ENCODE measurements around the gene ZNF860.

Gene ZNF860

GRCh38 chr3:31981206-31982181, at the start of gene ZNF860, which contains the start of gene OSBPL10:
ZNF860 (plus strand) TSS chr3:31981750; CDS start chr3:31989080, 7,330 bp downstream.
OSBPL10 (minus strand) TSS chr3:31981262; CDS start chr3:31981179, 83 bp downstream.
- no peak for TF ChIP-seq CTCF (IDR thresholded peaks at IDR 0.05; ENCODE audit: low read depth, low read length)
- H3K4me3 ChIP-seq (ENCODE audit: low read depth, low read length) = peak within 1 kb of the TSS; percentile 79

GRCh38 chr3:31932990-31933389, 48.6 kb upstream of the ZNF860 start:
- no peak for TF ChIP-seq CTCF (IDR thresholded peaks at IDR 0.05; ENCODE audit: low read depth, low read length)
- H3K4me3 ChIP-seq (ENCODE audit: low read depth, low read length) = no peak overlapping the region

- TF ChIP-seq CTCF (IDR thresholded peaks at IDR 0.05; ENCODE audit: low read depth, low read length) = no peak
Measured at GRCh38 chr3:31934018-31934417, 47.5 kb upstream of the ZNF860 start.

DNA sequence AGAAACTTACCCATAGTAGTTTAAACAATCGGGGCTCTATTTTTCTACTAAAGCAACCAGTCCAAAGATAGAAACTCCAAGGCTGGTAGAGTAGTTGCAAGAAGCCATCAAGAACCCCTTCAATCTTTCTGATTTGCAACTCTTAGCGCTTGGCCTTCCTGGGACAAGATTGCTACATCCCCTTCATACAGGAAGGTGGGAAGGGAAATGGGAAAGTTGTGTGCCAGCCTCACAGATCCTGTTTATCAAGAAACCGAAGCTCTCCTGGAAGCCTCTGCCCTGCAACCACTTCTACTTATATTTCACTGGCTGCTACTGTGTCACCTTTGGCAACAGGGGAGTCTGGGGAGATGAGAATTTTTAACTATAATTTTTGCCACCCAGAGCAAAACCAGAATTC, 46.7 kb upstream of the ZNF860 start:
- no peak for TF ChIP-seq CTCF (IDR thresholded peaks at IDR 0.05; ENCODE audit: low read depth, low read length)
- no peak overlapping the region for H3K4me3 ChIP-seq (ENCODE audit: low read depth, low read length)

More at GRCh38 chr3:31934018-31934417, 47.5 kb upstream of the ZNF860 start:
- no peak overlapping the region for H3K4me3 ChIP-seq (ENCODE audit: low read depth, low read length)

DNA sequence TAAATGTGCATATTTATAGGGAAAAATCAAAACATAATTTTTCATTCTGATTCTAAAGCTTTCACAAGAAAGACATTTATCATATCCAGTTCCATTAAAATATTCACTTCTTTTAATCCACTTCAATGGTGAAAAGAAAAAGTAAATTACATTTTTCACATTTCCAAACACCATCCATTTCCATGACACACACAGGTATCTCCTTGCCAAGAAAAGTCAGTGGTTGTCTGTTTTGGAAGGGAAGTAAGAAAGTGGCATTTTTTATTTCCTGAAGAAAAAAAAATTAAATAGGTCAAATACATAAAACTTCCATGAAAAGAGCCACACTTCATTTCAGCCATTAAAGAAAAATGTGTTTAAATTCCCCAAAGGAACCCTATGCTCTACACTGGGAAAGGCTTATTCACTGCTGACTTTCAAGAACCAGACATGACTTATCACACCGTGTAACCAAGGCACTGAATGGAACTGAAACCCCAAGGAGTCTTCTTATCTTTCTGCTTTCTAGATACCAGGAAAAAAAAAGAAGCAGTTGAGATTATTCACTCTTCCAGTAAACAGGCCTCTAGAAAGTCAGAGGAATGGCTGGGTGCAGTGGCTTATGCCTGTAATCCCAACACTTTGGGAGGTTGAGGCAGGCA, 45.0 kb upstream of the ZNF860 start:
- TF ChIP-seq CTCF (IDR thresholded peaks at IDR 0.05; ENCODE audit: low read depth, low read length) = no peak
- H3K4me3 ChIP-seq (ENCODE audit: low read depth, low read length) = no peak overlapping the region

- H3K4me3 ChIP-seq (ENCODE audit: low read depth, low read length) = no peak overlapping the region
- no peak for TF ChIP-seq CTCF (IDR thresholded peaks at IDR 0.05; ENCODE audit: low read depth, low read length)
Measured at GRCh38 chr3:31937225-31937624, 44.3 kb upstream of the ZNF860 start.

GRCh38 chr3:31942446-31942845, 39.1 kb upstream of the ZNF860 start:
- no peak overlapping the region for H3K4me3 ChIP-seq (ENCODE audit: low read depth, low read length)
- TF ChIP-seq CTCF (IDR thresholded peaks at IDR 0.05; ENCODE audit: low read depth, low read length) = no peak

All from WI38 (cell line).